ENCODE results near the gene WAPL.
"Not testable (repeated sequence)": the region's sequence is repeated elsewhere in the genome, so short reads cannot be mapped to it uniquely, and the experiment has no call there.

WAPL gene

GRCh38 chr10:86389109-86389440 lies 132.5 kb downstream of the WAPL start:
- H3K27ac ChIP-seq (ENCODE audit: low read depth, low read length, severe bottlenecking); H3K9me3 ChIP-seq (ENCODE audit: control insufficient read depth, low read length); H3K4me1 ChIP-seq (ENCODE audit: control insufficient read depth, insufficient read depth, low read length, poor library complexity, severe bottlenecking); H3K36me3 ChIP-seq (ENCODE audit: control insufficient read depth, insufficient read depth, low read length): not testable (repeated sequence)
- WGBS, 2 experiments (ENCODE audit: insufficient coverage in 2 of 2): 63 to 84% methylated on average over 5 to 9 of the region's 12 CpGs
- H3K4me3 ChIP-seq (ENCODE audit: extremely low read depth, insufficient read depth, low read length, poor library complexity, severe bottlenecking): peak overlapping the region; percentile 32

- Histone ChIP-seq H3K36me3 (ENCODE audit: control insufficient read depth, insufficient read depth, low read length) (no peaks in the 10 kb centered on the region), H3K27ac (ENCODE audit: low read depth, low read length, severe bottlenecking) (no peak overlapping the region), H3K9me3 (ENCODE audit: control insufficient read depth, low read length) (no peaks in the 10 kb centered on the region), H3K4me1 (ENCODE audit: control insufficient read depth, insufficient read depth, low read length, poor library complexity, severe bottlenecking) (no peaks in the 10 kb centered on the region), H3K4me3 (ENCODE audit: extremely low read depth, insufficient read depth, low read length, poor library complexity, severe bottlenecking) (no peak overlapping the region)
- WGBS, 2 experiments (ENCODE audit: insufficient coverage in 2 of 2): 81 to 82% methylated on average over 11 to 12 of the region's 13 CpGs
Measured at GRCh38 chr10:86388119-86388704, 133.4 kb downstream of the WAPL start.

GRCh38 chr10:86387178-86387794 lies 134.3 kb downstream of the WAPL start:
- no peaks in the 10 kb centered on the region for H3K9me3 ChIP-seq (ENCODE audit: control insufficient read depth, low read length)
- 55 to 73% methylated on average over 7 of the region's 7 CpGs for WGBS, 2 experiments (ENCODE audit: insufficient coverage in 2 of 2)
- H3K4me1 ChIP-seq (ENCODE audit: control insufficient read depth, insufficient read depth, low read length, poor library complexity, severe bottlenecking): no peaks in the 10 kb centered on the region
- no peak overlapping the region for H3K27ac ChIP-seq (ENCODE audit: low read depth, low read length, severe bottlenecking)
- H3K36me3 ChIP-seq (ENCODE audit: control insufficient read depth, insufficient read depth, low read length): no peaks in the 10 kb centered on the region
- no peak overlapping the region for H3K4me3 ChIP-seq (ENCODE audit: extremely low read depth, insufficient read depth, low read length, poor library complexity, severe bottlenecking)

GRCh38 chr10:86385806-86386205 lies 135.8 kb downstream of the WAPL start:
- Histone ChIP-seq H3K27ac (ENCODE audit: low read depth, low read length, severe bottlenecking) (no peak overlapping the region), H3K4me3 (ENCODE audit: extremely low read depth, insufficient read depth, low read length, poor library complexity, severe bottlenecking) (no peak overlapping the region), H3K36me3 (ENCODE audit: control insufficient read depth, insufficient read depth, low read length) (no peaks in the 10 kb centered on the region), H3K9me3 (ENCODE audit: control insufficient read depth, low read length) (no peaks in the 10 kb centered on the region), H3K4me1 (ENCODE audit: control insufficient read depth, insufficient read depth, low read length, poor library complexity, severe bottlenecking) (no peaks in the 10 kb centered on the region)
- 80 to 88% methylated on average over 1 of the region's 3 CpGs for WGBS, 2 experiments (ENCODE audit: insufficient coverage in 2 of 2)

All from mesodermal cell (in vitro differentiated cells).